K562 treated with DMSO at 1 percent for 48 hours (cell line): ENCODE measurements around the gene FBXO48. TPM values are rescaled to one million over a fixed set of nuclear protein-coding genes. Genes with fewer than 3 reads are reported as not detected.

Experiments
- total RNA-seq: library from RNA; unstranded; fragments of 300-600 nt; gene quantifications from 2 replicates; pipeline ENCODE4 v1.2.3, GENCODE V29; 2022; ENCODE audit warnings: low replicate concordance; ENCODE audit errors: extremely low read depth

The FBXO48 gene
- total RNA-seq: not detected in 2 replicates

DNA sequence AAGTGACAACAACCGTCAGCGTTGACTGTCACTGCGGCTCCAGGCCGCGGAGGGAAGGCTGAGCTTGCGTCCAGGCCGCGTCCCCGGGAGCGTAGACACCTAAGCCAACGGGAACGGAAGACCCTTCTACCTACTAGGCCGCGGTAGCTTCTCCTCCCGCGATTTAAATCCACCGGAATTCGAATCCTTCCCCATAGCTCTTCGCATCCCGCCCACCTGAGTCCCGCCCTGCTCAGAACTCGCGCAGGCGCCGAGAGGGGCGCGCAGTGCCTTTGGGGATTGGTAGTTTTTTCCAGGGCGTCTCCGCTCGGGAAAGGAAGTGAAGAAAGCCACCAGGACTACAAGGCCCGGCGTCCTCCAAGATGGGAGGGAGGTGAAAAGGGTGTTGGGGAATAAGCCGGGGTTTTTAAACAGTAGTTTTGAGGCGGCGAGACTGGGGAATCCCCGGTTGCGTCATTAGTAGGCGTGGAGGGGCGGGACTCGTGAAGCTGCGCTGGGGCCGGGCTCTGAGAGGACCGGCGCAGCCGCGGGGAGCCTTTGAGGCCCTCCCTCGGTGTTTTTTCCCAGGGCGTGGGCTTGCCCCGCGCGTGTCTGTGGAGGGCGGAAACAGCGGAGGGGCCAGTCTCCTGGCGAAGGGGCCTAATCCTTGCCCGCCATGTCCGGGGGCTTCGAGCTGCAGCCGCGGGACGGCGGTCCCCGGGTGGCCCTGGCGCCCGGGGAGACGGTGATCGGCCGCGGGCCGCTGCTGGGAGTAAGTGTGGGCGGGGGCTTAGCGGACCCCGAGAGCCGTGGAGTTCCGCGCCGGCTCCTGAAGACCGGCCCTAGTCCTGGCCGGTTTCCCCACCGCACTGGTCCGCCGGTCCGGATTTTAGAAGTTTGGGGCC, at the start of gene FBXO48, which contains the start of gene APLF:
Gene FBXO48 (minus strand): TSS at position 218 of the 884 bp plus-strand sequence. CDS start 2,149 bp downstream, outside the sequence.
Gene APLF (plus strand): TSS at position 509 of the 884 bp plus-strand sequence. CDS start 147 bp downstream, at position 656.

Other genes starting within 250 kb of the FBXO48 start
- gene PPP3R1, start 214.8 kb downstream of the FBXO48 start, total RNA-seq: not detected in 2 replicates
- not detected in 2 replicates for gene CNRIP1, start 147.3 kb downstream of the FBXO48 start, total RNA-seq
- not detected in 2 replicates for gene PLEK, start 102.0 kb downstream of the FBXO48 start, total RNA-seq
- not detected in 2 replicates for gene APLF, start 291 bp upstream of the FBXO48 start, total RNA-seq
- not detected in 2 replicates for gene PROKR1, start 176.3 kb upstream of the FBXO48 start, total RNA-seq